Right lobe of liver (tissue), 6 donors: ENCODE data around the gene MYO1D. TPM values are rescaled to one million over a fixed set of nuclear protein-coding genes. Genes with fewer than 3 reads are reported as not detected.
A peak's percentile ranks its signal among the peaks of the same experiment; 100 is the strongest.

Experiments used
- ATAC-seq, 4 donors: fragments of 200-7000 bp; cut with Tn5 transposase; one replicate each; pipeline ENCODE4 v1.9.1; 2020; ENCODE audit warnings: mild to moderate bottlenecking in 4 of 4, moderate library complexity in 4 of 4
- DNase-seq, 3 donors: peaks; one replicate each; pipeline ENCODE4 v3.0.0-alpha.2; 2020
- H3K27ac ChIP-seq, 3 donors: fragments of 200-600 bp; one replicate each; pipeline ENCODE4 v1.8.0; 2022
- H3K27me3 ChIP-seq, 2 donors: fragments of 200-600 bp; one replicate each; pipeline ENCODE4 v1.8.0; 2022
- H3K36me3 ChIP-seq, 4 donors: fragments of 200-600 bp; sonication (generic) in 1 of 4; one replicate each; pipeline versions ENCODE4 v1.5.1 to v1.8.0; 2017 to 2022; ENCODE audit warnings: control low read depth in 1 of 4
- H3K4me1 ChIP-seq, 4 donors: fragments of 200-600 bp; sonication (generic) in 1 of 4; one replicate each; pipeline versions ENCODE4 v1.5.1 to v1.8.0; 2017 to 2022; ENCODE audit warnings: control low read depth in 1 of 4
- H3K4me3 ChIP-seq, 3 donors: fragments of 200-600 bp; one replicate each; pipeline ENCODE4 v1.8.0; 2022
- H3K9me3 ChIP-seq, 4 donors: fragments of 200-600 bp; sonication (generic) in 1 of 4; one replicate each; pipeline versions ENCODE4 v1.5.1 to v1.8.0; 2017 to 2022; ENCODE audit warnings: control low read depth in 1 of 4
- CTCF ChIP-seq, 4 donors: fragments of 200-600 bp in 3 of 4; fragments of 450-650 bp in 1 of 4; IDR thresholded peaks; one replicate each; pipeline versions ENCODE4 v1.5.1 to v1.8.0; 2016 to 2022; ENCODE audit warnings: antibody characterized with exemption in 4 of 4, mild to moderate bottlenecking in 2 of 4
- POLR2A ChIP-seq: fragments of 450-650 bp; IDR thresholded peaks from one replicate; pipeline ENCODE4 v1.6.1; 2017; ENCODE audit warnings: antibody characterized with exemption, mild to moderate bottlenecking
- WGBS: methylation state at CpG from one replicate; pipeline ENCODE4 v1.1.6; 2018; ENCODE audit warnings: low coverage, low lambda C conversion rate; ENCODE audit not compliant: insufficient coverage; ENCODE audit errors: missing lambda C conversion rate; 5-methylcytosine and 5-hydroxymethylcytosine counted together
- intact Hi-C, 2 donors: fragments of 100-400 bp; cut with DNase I; formaldehyde crosslinking; loops; one replicate each; pipeline versions ENCODE4 v1.11.2 to v1.14.1; 2022
- total RNA-seq, 6 experiments: library from RNA; depleted of rRNA in 2 of 6; stranded (reverse); fragments of >200 nt in 2 of 6; fragmentation: NEBNext Ultra II Directional in 3 of 6; extraction: Animal tissue kit (Norgen Biotek cat#: 25700) in 3 of 6; gene quantifications; one replicate each; pipeline versions ENCODE4 v1.1.0 to v1.2.4, GENCODE V29; 2016 to 2023
- donor health status: DM: no; HTN: yes; CAD: no.
- donor health status: DM: no; HTN: no; CAD: no.
- donor health status: DM: no; HTN: no; CAD: no.
- donor health status: DM: no; HTN: yes; CAD: no.
- donor health status: DM: no; HTN: yes; CAD: no.

Gene MYO1D
- total RNA-seq, 6 experiments from 2014 or later, result 17.6 to 25.7 (median 21.0) TPM

- Histone ChIP-seq H3K36me3 (no peaks in the 10 kb centered on the region), H3K27ac (no peak overlapping the region), H3K9me3 (no peaks in the 10 kb centered on the region), H3K4me3 (no peak overlapping the region), H3K4me1 (peaks cover 0 to 10% (median 0%) of the 10 kb centered on the region in 4 donors), H3K27me3 (no peaks in the 10 kb centered on the region)
- intact Hi-C loops, result no loop called here
- no peak for ATAC-seq
- no peak for DNase-seq
- 89% methylated on average over 12 of the region's 12 CpGs for WGBS
- no peak for TF ChIP-seq CTCF (IDR thresholded peaks at IDR 0.05)
Measured at GRCh38 chr17:32523827-32524552, 352.9 kb downstream of the MYO1D start.

GRCh38 chr17:32523017-32523680, 353.8 kb downstream of the MYO1D start:
- H3K9me3 ChIP-seq, result no peaks in the 10 kb centered on the region
- DNase-seq, result no peak
- no peak overlapping the region for H3K4me3 ChIP-seq
- H3K27ac ChIP-seq, result no peak overlapping the region
- peak in 1 of 4 donors; percentile 26 for ATAC-seq
- intact Hi-C loops, result no loop called here
- H3K36me3 ChIP-seq, result no peaks in the 10 kb centered on the region
- no peak for TF ChIP-seq CTCF (IDR thresholded peaks at IDR 0.05)
- H3K27me3 ChIP-seq, result no peaks in the 10 kb centered on the region
- WGBS, result 79% methylated on average over 6 of the region's 11 CpGs
- H3K4me1 ChIP-seq, result peaks cover 0 to 10% (median 0%) of the 10 kb centered on the region in 4 donors

GRCh38 chr17:32520737-32521404, 356.1 kb downstream of the MYO1D start:
- intact Hi-C loops, result no loop called here
- 93% methylated on average over 6 of the region's 9 CpGs for WGBS
- H3K9me3 ChIP-seq, result no peaks in the 10 kb centered on the region
- TF ChIP-seq CTCF (IDR thresholded peaks at IDR 0.05) (no peak), POLR2A (no peak)
- peaks cover 0 to 10% (median 0%) of the 10 kb centered on the region in 4 donors for H3K4me1 ChIP-seq
- H3K36me3 ChIP-seq, result no peaks in the 10 kb centered on the region
- ATAC-seq (no peak), DNase-seq (no peak)
- no peak overlapping the region for H3K4me3 ChIP-seq
- no peaks in the 10 kb centered on the region for H3K27me3 ChIP-seq
- H3K27ac ChIP-seq, result no peak overlapping the region

GRCh38 chr17:32520104-32520701, 356.7 kb downstream of the MYO1D start:
- Histone ChIP-seq H3K4me3 (peak overlapping the region in 1 of 3 donors; percentile 42), H3K27me3 (no peaks in the 10 kb centered on the region), H3K36me3 (no peaks in the 10 kb centered on the region), H3K9me3 (no peaks in the 10 kb centered on the region), H3K27ac (no peak overlapping the region), H3K4me1 (peaks cover 0 to 10% (median 0%) of the 10 kb centered on the region in 4 donors)
- intact Hi-C loops, result no loop called here
- TF ChIP-seq CTCF (IDR thresholded peaks at IDR 0.05), result no peak
- TF ChIP-seq POLR2A, result no peak
- ATAC-seq (peak; percentile 60 to 74 (median 66)), DNase-seq (no peak)
- WGBS, result 36% methylated on average over 10 of the region's 17 CpGs
